Vagina (tissue), 2 donors: ENCODE measurements around the gene LBP. TPM values are rescaled to one million over a fixed set of nuclear protein-coding genes. Genes with fewer than 3 reads are reported as not detected.

Source experiments
- DNase-seq, 2 donors: peaks; one replicate each; pipeline ENCODE4 v3.0.0-alpha.2; 2017; ENCODE audit errors: extremely low spot score in 2 of 2
- H3K27ac ChIP-seq: fragments of 200-600 bp; sonication (generic); one replicate; pipeline ENCODE4 v1.5.1; 2019
- H3K27me3 ChIP-seq: fragments of 200-600 bp; sonication (generic); one replicate; pipeline ENCODE4 v1.5.1; 2019
- H3K36me3 ChIP-seq, 2 donors: fragments of 200-600 bp; sonication (generic); one replicate each; pipeline ENCODE4 v1.5.1; 2017 to 2019
- H3K4me1 ChIP-seq: fragments of 200-600 bp; sonication (generic); one replicate; pipeline ENCODE4 v1.5.1; 2019
- H3K4me3 ChIP-seq, 2 donors: fragments of 200-600 bp; sonication (generic); 1 replicate in 1 of 2; 2 replicates in 1 of 2; pipeline ENCODE4 v1.5.1; 2016 to 2019
- H3K9me3 ChIP-seq: fragments of 200-600 bp; sonication (generic); one replicate; pipeline ENCODE4 v1.5.1; 2019
- CTCF ChIP-seq, 3 experiments: fragments of 450-650 bp in 2 of 3; fragments of 200-600 bp in 1 of 3; sonication (generic) in 1 of 3; IDR thresholded peaks; one replicate each; pipeline ENCODE4 v1.5.1; 2017 to 2019; ENCODE audit warnings: antibody characterized with exemption in 3 of 3, mild to moderate bottlenecking in 2 of 3, moderate library complexity in 2 of 3
- POLR2A ChIP-seq, 2 donors: fragments of 450-650 bp; IDR thresholded peaks; one replicate each; pipeline ENCODE4 v1.6.1; 2017; ENCODE audit warnings: antibody characterized with exemption in 2 of 2, mild to moderate bottlenecking in 2 of 2, moderate library complexity in 2 of 2
- POLR2AphosphoS5 ChIP-seq, 2 donors: sonication (generic); formaldehyde crosslinking; IDR thresholded peaks; one replicate each; pipeline ENCODE4 v1.9.0; 2017; ENCODE audit warnings: antibody characterized with exemption in 2 of 2, mild to moderate bottlenecking in 2 of 2, low read depth in 1 of 2; ENCODE audit not compliant: insufficient read depth in 1 of 2
- intact Hi-C: fragments of 100-400 bp; cut with DNase I; formaldehyde crosslinking; loops from one replicate; pipeline ENCODE4 v1.15.1; 2023
- small RNA-seq: library from RNA; depleted of rRNA; stranded (forward); fragments of <200 nt; gene quantifications from one replicate; pipeline ENCODE3, GENCODE V24; 2016
- total RNA-seq: library from RNA; depleted of rRNA; stranded (reverse); fragments of >200 nt; gene quantifications from one replicate; pipeline ENCODE4 v1.2.3, GENCODE V29; 2016

Gene LBP
- total RNA-seq, 1 donor from 2014 or later: 0.98 TPM

GRCh38 chr20:38421915-38422314 is 75.6 kb downstream of the LBP start:
- Histone ChIP-seq H3K4me3 (no peak overlapping the region), H3K4me1 (peaks cover 10% of the 10 kb centered on the region), H3K27ac (no peak overlapping the region), H3K36me3 (peaks cover 0 to 84% of the 10 kb centered on the region in 2 donors), H3K27me3 (no peaks in the 10 kb centered on the region), H3K9me3 (no peaks in the 10 kb centered on the region)
- DNase-seq: no peak
- intact Hi-C loops: no loop called here
- TF ChIP-seq CTCF (IDR thresholded peaks at IDR 0.05) (no peak), POLR2AphosphoS5 (IDR thresholded peaks at IDR 0.05; ENCODE audit: insufficient read depth in 1 of 2, low read depth in 1 of 2) (no peak), POLR2A (IDR thresholded peaks at IDR 0.05) (no peak)

GRCh38 chr20:38423541-38423940 is 77.3 kb downstream of the LBP start:
- Histone ChIP-seq H3K4me1 (peaks cover 17% of the 10 kb centered on the region), H3K36me3 (peaks cover 0 to 97% of the 10 kb centered on the region in 2 donors)
- no peak for TF ChIP-seq POLR2A (IDR thresholded peaks at IDR 0.05)
- no peak for TF ChIP-seq CTCF (IDR thresholded peaks at IDR 0.05)
- TF ChIP-seq POLR2AphosphoS5 (IDR thresholded peaks at IDR 0.05; ENCODE audit: insufficient read depth in 1 of 2, low read depth in 1 of 2): no peak

GRCh38 chr20:38424401-38424800 is 78.1 kb downstream of the LBP start:
- no peak overlapping the region for H3K27ac ChIP-seq
- no peak for TF ChIP-seq POLR2AphosphoS5 (IDR thresholded peaks at IDR 0.05; ENCODE audit: insufficient read depth in 1 of 2, low read depth in 1 of 2)
- no peak for TF ChIP-seq CTCF (IDR thresholded peaks at IDR 0.05)
- no peak for TF ChIP-seq POLR2A (IDR thresholded peaks at IDR 0.05)
- intact Hi-C loops: no loop called here
- no peaks in the 10 kb centered on the region for H3K27me3 ChIP-seq
- H3K36me3 ChIP-seq: peaks cover 0 to 99% of the 10 kb centered on the region in 2 donors
- no peak for DNase-seq
- peaks cover 17% of the 10 kb centered on the region for H3K4me1 ChIP-seq
- no peaks in the 10 kb centered on the region for H3K9me3 ChIP-seq
- no peak overlapping the region for H3K4me3 ChIP-seq

More at GRCh38 chr20:38423541-38423940, 77.3 kb downstream of the LBP start:
- intact Hi-C loops: no loop called here
- Histone ChIP-seq H3K4me3 (no peak overlapping the region), H3K27me3 (no peaks in the 10 kb centered on the region), H3K9me3 (no peaks in the 10 kb centered on the region), H3K27ac (no peak overlapping the region)
- DNase-seq: no peak

- H3K27ac ChIP-seq: peak overlapping the region; percentile 2
- no peaks in the 10 kb centered on the region for H3K27me3 ChIP-seq
- H3K4me1 ChIP-seq: peaks cover 17% of the 10 kb centered on the region
- no peak for DNase-seq
- H3K9me3 ChIP-seq: no peaks in the 10 kb centered on the region
- intact Hi-C loops: no loop called here
- TF ChIP-seq POLR2A (IDR thresholded peaks at IDR 0.05) (no peak), CTCF (IDR thresholded peaks at IDR 0.05) (no peak), POLR2AphosphoS5 (IDR thresholded peaks at IDR 0.05; ENCODE audit: insufficient read depth in 1 of 2, low read depth in 1 of 2) (no peak)
- peaks cover 4 to 99% of the 10 kb centered on the region in 2 donors for H3K36me3 ChIP-seq
- no peak overlapping the region for H3K4me3 ChIP-seq
These were observed 80.0 kb downstream of the LBP start for GRCh38 chr20:38426006-38426897.

Small RNA genes lying within 50 kb of the gene (small RNA-seq; reads per million reads assigned to genes)
- gene RF00056 (not detected), gene SNORA71B (11.3 reads per million, percentile 93 among the genes with 10 or more reads in this experiment)

Other genes starting within 250 kb of the LBP start
- 92.8 TPM for gene TGM2, start 181.2 kb upstream of the LBP start, total RNA-seq
- 2.7 TPM for gene KIAA1755, start 85.7 kb upstream of the LBP start, total RNA-seq
- gene BPI, start 42.3 kb upstream of the LBP start, total RNA-seq: not detected
- 37.3 TPM for gene SNHG17, start 88.8 kb downstream of the LBP start, total RNA-seq
- gene RALGAPB, start 126.4 kb downstream of the LBP start, total RNA-seq: 45.2 TPM
- not detected for gene ADIG, start 234.7 kb downstream of the LBP start, total RNA-seq